ENCODE measurements around the gene ZNF296. TPM values are rescaled to one million over a fixed set of nuclear protein-coding genes. Genes with fewer than 3 reads are reported as not detected.

The ZNF296 gene
- total RNA-seq, 1 experiment from 2014 or later = 3.7 TPM

GRCh38 chr19:45103508-45104319, 27.4 kb upstream of the ZNF296 start:
- H4K20me1 ChIP-seq (ENCODE audit: insufficient read depth) = peaks cover 92% of the 10 kb centered on the region
- no peak overlapping the region for H3K27ac ChIP-seq
- no peaks in the 10 kb centered on the region for H3F3A ChIP-seq (ENCODE audit: insufficient read depth, low read depth)
- CTCF ChIA-PET = interaction anchor here (0.7 kb wide), 1 partner anchor 9 kb away, joined by 5 read pairs; no protein-coding TSS in a partner anchor
- DNase-seq = no peak
- H3K4me2 ChIP-seq = no peak overlapping the region
- no peaks in the 10 kb centered on the region for H3K27me3 ChIP-seq (ENCODE audit: insufficient read depth, low read depth)
- no peaks in the 10 kb centered on the region for H3K36me3 ChIP-seq (ENCODE audit: low read depth)
- POLR2A ChIA-PET (ENCODE audit: unreplicated experiment) = no interaction called here
- H3K4me1 ChIP-seq (replicated peaks; ENCODE audit: insufficient read depth) = 0 out of 2 replicates have a peak, but pooled peaks cover under 1% of the 10 kb centered on the region
- no peak for TF ChIP-seq CTCF (conservative IDR thresholded peaks at IDR 0.05)
- no peak for TF ChIP-seq EZH2 (IDR thresholded peaks at IDR 0.05; ENCODE audit: low read depth)
- intact Hi-C loops (cut with micrococcal nuclease; ENCODE audit: unreplicated experiment) = no loop called here
- H3K79me2 ChIP-seq (ENCODE audit: low read depth) = peaks cover 87% of the 10 kb centered on the region
- H3K9me3 ChIP-seq (ENCODE audit: insufficient read depth, low read depth) = no peaks in the 10 kb centered on the region
- no TSS peak for BruUV-seq (replicated peaks)
- no peak overlapping the region for H2AFZ ChIP-seq
- H3K9me2 ChIP-seq (ENCODE audit: insufficient read depth) = no peaks in the 10 kb centered on the region
- H3K4me3 ChIP-seq = no peak overlapping the region

GRCh38 chr19:45103156-45103507, 26.9 kb upstream of the ZNF296 start:
- peaks cover 6% of the 10 kb centered on the region for H3K4me1 ChIP-seq (replicated peaks; ENCODE audit: insufficient read depth)
- BruUV-seq (replicated peaks) = no TSS peak
- no peak overlapping the region for H3K4me2 ChIP-seq
- H3K27me3 ChIP-seq (ENCODE audit: insufficient read depth, low read depth) = no peaks in the 10 kb centered on the region
- no peaks in the 10 kb centered on the region for H3K9me2 ChIP-seq (ENCODE audit: insufficient read depth)
- peaks cover 93% of the 10 kb centered on the region for H4K20me1 ChIP-seq (ENCODE audit: insufficient read depth)
- ChIA-PET CTCF (interaction anchor here (0.7 kb wide), 1 partner anchor 10 kb away, joined by 5 read pairs; no protein-coding TSS in a partner anchor), POLR2A (ENCODE audit: unreplicated experiment) (interaction anchor here (0.6 kb wide), 1 partner anchor 28 kb away, joined by 4 read pairs; no protein-coding TSS in a partner anchor)
- no peaks in the 10 kb centered on the region for H3K9me3 ChIP-seq (ENCODE audit: insufficient read depth, low read depth)
- no peaks in the 10 kb centered on the region for H3F3A ChIP-seq (ENCODE audit: insufficient read depth, low read depth)
- H3K4me3 ChIP-seq = no peak overlapping the region
- TF ChIP-seq CTCF (conservative IDR thresholded peaks at IDR 0.05) (no peak), EZH2 (IDR thresholded peaks at IDR 0.05; ENCODE audit: low read depth) (no peak)
- intact Hi-C loops (cut with micrococcal nuclease; ENCODE audit: unreplicated experiment) = no loop called here
- H3K79me2 ChIP-seq (ENCODE audit: low read depth) = peaks cover 87% of the 10 kb centered on the region
- H2AFZ ChIP-seq = no peak overlapping the region
- no peak for DNase-seq
- no peaks in the 10 kb centered on the region for H3K36me3 ChIP-seq (ENCODE audit: low read depth)
- no peak overlapping the region for H3K27ac ChIP-seq

GRCh38 chr19:45102481-45102880, 26.2 kb upstream of the ZNF296 start:
- no TSS peak for BruUV-seq (replicated peaks)
- intact Hi-C loops (cut with micrococcal nuclease; ENCODE audit: unreplicated experiment) = no loop called here
- H3K4me1 ChIP-seq (replicated peaks; ENCODE audit: insufficient read depth) = peaks cover 13% of the 10 kb centered on the region
- H4K20me1 ChIP-seq (ENCODE audit: insufficient read depth) = peaks cover 95% of the 10 kb centered on the region
- no peaks in the 10 kb centered on the region for H3F3A ChIP-seq (ENCODE audit: insufficient read depth, low read depth)
- H3K27ac ChIP-seq = no peak overlapping the region
- no peaks in the 10 kb centered on the region for H3K36me3 ChIP-seq (ENCODE audit: low read depth)
- no peak overlapping the region for H3K4me2 ChIP-seq
- CTCF ChIA-PET = no interaction called here
- TF ChIP-seq CTCF (conservative IDR thresholded peaks at IDR 0.05) = no peak
- TF ChIP-seq EZH2 (IDR thresholded peaks at IDR 0.05; ENCODE audit: low read depth) = no peak
- no peak for DNase-seq
- H3K79me2 ChIP-seq (ENCODE audit: low read depth) = peaks cover 87% of the 10 kb centered on the region
- no peak overlapping the region for H2AFZ ChIP-seq
- no peaks in the 10 kb centered on the region for H3K9me3 ChIP-seq (ENCODE audit: insufficient read depth, low read depth)
- H3K4me3 ChIP-seq = no peak overlapping the region
- no peaks in the 10 kb centered on the region for H3K27me3 ChIP-seq (ENCODE audit: insufficient read depth, low read depth)
- no peaks in the 10 kb centered on the region for H3K9me2 ChIP-seq (ENCODE audit: insufficient read depth)
- POLR2A ChIA-PET (ENCODE audit: unreplicated experiment) = interaction anchor here (0.6 kb wide), 1 partner anchor 28 kb away, joined by 4 read pairs; no protein-coding TSS in a partner anchor

Data from PC-9 (cell line).